ENCODE data around the gene NEK4. TPM values are rescaled to one million over a fixed set of nuclear protein-coding genes. Genes with fewer than 3 reads are reported as not detected.

NEK4 gene
- total and polyA plus RNA-seq, 7 donors, result 4.7 to 22.2 (median 15.3) TPM

GRCh38 chr3:52771334-52771681 lies 568 bp upstream of the NEK4 start:
- Histone ChIP-seq H3K4me3 (peak overlapping the region; percentile 90), H3K9me3 (no peaks in the 10 kb centered on the region), H3K27ac (peak overlapping the region; percentile 82), H3K36me3 (ENCODE audit: insufficient read depth in 1 of 2, low read depth in 1 of 2) (peaks cover 0 to 24% of the 10 kb centered on the region in 2 donors), H3K4me1 (peaks cover 15% of the 10 kb centered on the region), H3K27me3 (ENCODE audit: insufficient read depth in 3 of 3, low read length in 2 of 3) (no peaks in the 10 kb centered on the region)
- 34 to 43% (median 40%) methylated on average over 5 of the region's 5 CpGs for WGBS, 3 donors
- intact Hi-C loops (cut with DNase I), result no loop called here
- DNase-seq (no peak), ATAC-seq (peak in 3 of 4 donors; percentile 18 to 36 (median 33))
- TF ChIP-seq, protein P1, sequence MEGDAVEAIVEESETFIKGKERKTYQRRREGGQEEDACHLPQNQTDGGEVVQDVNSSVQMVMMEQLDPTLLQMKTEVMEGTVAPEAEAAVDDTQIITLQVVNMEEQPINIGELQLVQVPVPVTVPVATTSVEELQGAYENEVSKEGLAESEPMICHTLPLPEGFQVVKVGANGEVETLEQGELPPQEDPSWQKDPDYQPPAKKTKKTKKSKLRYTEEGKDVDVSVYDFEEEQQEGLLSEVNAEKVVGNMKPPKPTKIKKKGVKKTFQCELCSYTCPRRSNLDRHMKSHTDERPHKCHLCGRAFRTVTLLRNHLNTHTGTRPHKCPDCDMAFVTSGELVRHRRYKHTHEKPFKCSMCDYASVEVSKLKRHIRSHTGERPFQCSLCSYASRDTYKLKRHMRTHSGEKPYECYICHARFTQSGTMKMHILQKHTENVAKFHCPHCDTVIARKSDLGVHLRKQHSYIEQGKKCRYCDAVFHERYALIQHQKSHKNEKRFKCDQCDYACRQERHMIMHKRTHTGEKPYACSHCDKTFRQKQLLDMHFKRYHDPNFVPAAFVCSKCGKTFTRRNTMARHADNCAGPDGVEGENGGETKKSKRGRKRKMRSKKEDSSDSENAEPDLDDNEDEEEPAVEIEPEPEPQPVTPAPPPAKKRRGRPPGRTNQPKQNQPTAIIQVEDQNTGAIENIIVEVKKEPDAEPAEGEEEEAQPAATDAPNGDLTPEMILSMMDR (IDR thresholded peaks at IDR 0.05), result no peak

- Histone ChIP-seq H3K4me1 (peaks cover 15% of the 10 kb centered on the region), H3K36me3 (ENCODE audit: insufficient read depth in 1 of 2, low read depth in 1 of 2) (peaks cover 0 to 38% of the 10 kb centered on the region in 2 donors), H3K27me3 (ENCODE audit: insufficient read depth in 3 of 3, low read length in 2 of 3) (no peaks in the 10 kb centered on the region), H3K27ac (peak overlapping the region; percentile 82), H3K4me3 (peak overlapping the region; percentile 90), H3K9me3 (no peaks in the 10 kb centered on the region)
- intact Hi-C loops (cut with DNase I), result no loop called here
- no peak for ATAC-seq
- TF ChIP-seq, protein P1 (IDR thresholded peaks at IDR 0.05), result no peak
- WGBS, 3 donors, result 16 to 18% (median 16%) methylated on average over 13 of the region's 13 CpGs
- DNase-seq, result no peak
These were observed 819 bp downstream of the NEK4 start for GRCh38 chr3:52769786-52770455.

GRCh38 chr3:52763466-52763865 lies 7.3 kb downstream of the NEK4 start:
- Histone ChIP-seq H3K27ac (peak overlapping the region; percentile 66), H3K9me3 (no peaks in the 10 kb centered on the region), H3K36me3 (ENCODE audit: insufficient read depth in 1 of 2, low read depth in 1 of 2) (peaks cover 0 to 99% of the 10 kb centered on the region in 2 donors), H3K27me3 (ENCODE audit: insufficient read depth in 3 of 3, low read length in 2 of 3) (no peaks in the 10 kb centered on the region), H3K4me1 (peaks cover 10% of the 10 kb centered on the region), H3K4me3 (no peak overlapping the region)
- intact Hi-C loops (cut with DNase I), result no loop called here
- TF ChIP-seq, protein P1 (IDR thresholded peaks at IDR 0.05), result no peak
- ATAC-seq (peak; percentile 70 to 89 (median 86)), DNase-seq (no peak)
- 93 to 95% (median 95%) methylated on average over 2 of the region's 2 CpGs for WGBS, 3 donors

GRCh38 chr3:52756141-52756540 lies 14.6 kb downstream of the NEK4 start:
- intact Hi-C loops (cut with DNase I), result no loop called here
- H3K36me3 ChIP-seq (ENCODE audit: insufficient read depth in 1 of 2, low read depth in 1 of 2), result peaks cover 4 to 85% of the 10 kb centered on the region in 2 donors

More at GRCh38 chr3:52756141-52756540, 14.6 kb downstream of the NEK4 start:
- TF ChIP-seq, protein P1 (IDR thresholded peaks at IDR 0.05), result no peak
- ATAC-seq, result no peak
- H3K27me3 ChIP-seq (ENCODE audit: insufficient read depth in 3 of 3, low read length in 2 of 3), result no peaks in the 10 kb centered on the region
- no peak overlapping the region for H3K4me3 ChIP-seq
- WGBS, 3 donors, result 95 to 97% (median 96%) methylated on average over 1 of the region's 1 CpG
- no peaks in the 10 kb centered on the region for H3K9me3 ChIP-seq
- no peak overlapping the region for H3K27ac ChIP-seq
- H3K4me1 ChIP-seq, result no peaks in the 10 kb centered on the region
- no peak for DNase-seq
